Subcutaneous abdominal adipose tissue (tissue), 5 donors: ENCODE measurements around the gene SMC2.

ENCODE experiments used
- H3K27ac ChIP-seq: one replicate; pipeline ENCODE4 v1.7.0; 2013; ENCODE audit warnings: low read depth, mild to moderate bottlenecking, inconsistent platforms, low read length, moderate library complexity
- H3K27me3 ChIP-seq, 5 donors: one replicate each; pipeline ENCODE4 v1.7.0; 2013; ENCODE audit warnings: low read length in 5 of 5, inconsistent platforms in 1 of 5; ENCODE audit not compliant: control insufficient read depth in 5 of 5, insufficient read depth in 4 of 5
- H3K36me3 ChIP-seq, 5 donors: one replicate each; pipeline ENCODE4 v1.7.0; 2013; ENCODE audit warnings: low read length in 5 of 5; ENCODE audit not compliant: control insufficient read depth in 5 of 5, insufficient read depth in 5 of 5
- H3K4me1 ChIP-seq, 5 donors: one replicate each; pipeline ENCODE4 v1.7.0; 2013; ENCODE audit warnings: low read length in 5 of 5, mild to moderate bottlenecking in 3 of 5, moderate library complexity in 1 of 5; ENCODE audit not compliant: control insufficient read depth in 5 of 5, insufficient read depth in 5 of 5
- H3K4me3 ChIP-seq, 5 donors: one replicate each; pipeline ENCODE4 v1.7.0; 2013; ENCODE audit warnings: low read length in 5 of 5, low read depth in 1 of 5
- H3K9ac ChIP-seq, 5 donors: one replicate each; pipeline ENCODE4 v1.7.0; 2013; ENCODE audit warnings: low read length in 5 of 5, mild to moderate bottlenecking in 4 of 5, moderate library complexity in 3 of 5
- H3K9me3 ChIP-seq, 5 donors: one replicate each; pipeline ENCODE4 v1.7.0; 2013; ENCODE audit warnings: low read length in 5 of 5; ENCODE audit not compliant: control insufficient read depth in 5 of 5
- donor health status: healthy.
- donor health status: healthy.
- donor health status: healthy.
- donor health status: healthy.
- donor health status: healthy.

Gene SMC2

GRCh38 chr9:104143550-104143910 is 49.4 kb downstream of the SMC2 start:
- Histone ChIP-seq H3K9me3 (no peaks in the 10 kb centered on the region), H3K36me3 (peaks cover 0 to 12% (median 0%) of the 10 kb centered on the region in 5 donors), H3K4me1 (no peaks in the 10 kb centered on the region), H3K9ac (no peak overlapping the region), H3K27ac (no peak overlapping the region), H3K4me3 (no peak overlapping the region), H3K27me3 (no peaks in the 10 kb centered on the region)

- Histone ChIP-seq H3K4me1 (no peaks in the 10 kb centered on the region), H3K36me3 (peaks cover 0 to 12% (median 0%) of the 10 kb centered on the region in 5 donors), H3K27me3 (no peaks in the 10 kb centered on the region), H3K9ac (no peak overlapping the region), H3K9me3 (no peaks in the 10 kb centered on the region), H3K27ac (no peak overlapping the region), H3K4me3 (no peak overlapping the region)
Observed at GRCh38 chr9:104144336-104144735, 50.2 kb downstream of the SMC2 start.

- no peaks in the 10 kb centered on the region for H3K36me3 ChIP-seq
Observed at GRCh38 chr9:104173067-104173466, 79.0 kb downstream of the SMC2 start.

GRCh38 chr9:104177003-104177611 is 83.0 kb downstream of the SMC2 start:
- Histone ChIP-seq H3K36me3 (no peaks in the 10 kb centered on the region), H3K9me3 (no peaks in the 10 kb centered on the region), H3K27ac (no peak overlapping the region), H3K27me3 (no peaks in the 10 kb centered on the region), H3K4me1 (no peaks in the 10 kb centered on the region), H3K4me3 (no peak overlapping the region), H3K9ac (no peak overlapping the region)

More at GRCh38 chr9:104173067-104173466, 79.0 kb downstream of the SMC2 start:
- Histone ChIP-seq H3K27me3 (no peaks in the 10 kb centered on the region), H3K27ac (no peak overlapping the region), H3K4me3 (no peak overlapping the region), H3K4me1 (no peaks in the 10 kb centered on the region), H3K9me3 (no peaks in the 10 kb centered on the region), H3K9ac (no peak overlapping the region)

- Histone ChIP-seq H3K4me3 (no peak overlapping the region), H3K4me1 (no peaks in the 10 kb centered on the region), H3K9me3 (no peaks in the 10 kb centered on the region), H3K27ac (no peak overlapping the region), H3K9ac (no peak overlapping the region), H3K36me3 (no peaks in the 10 kb centered on the region), H3K27me3 (no peaks in the 10 kb centered on the region)
Observed at GRCh38 chr9:104177676-104178075, 83.6 kb downstream of the SMC2 start.
